H1 (cell line): ENCODE measurements around the gene NFATC1.

Experiments used
- HDAC6 ChIP-seq: IDR thresholded peaks from one replicate; pipeline ENCODE4 v1.7.1; 2012; ENCODE audit warnings: low read depth, mild to moderate bottlenecking, inconsistent platforms, low read length, moderate library complexity
- POLR2AphosphoS5 ChIP-seq: IDR thresholded peaks from 2 replicates; pipeline ENCODE4 v1.6.1; 2011; ENCODE audit warnings: low read depth, low read length
- RBBP5 ChIP-seq: IDR thresholded peaks from 2 replicates; pipeline ENCODE4 v1.7.1; 2012; ENCODE audit warnings: low read depth, mild to moderate bottlenecking, inconsistent platforms, low read length, moderate library complexity, borderline replicate concordance
- SP1 ChIP-seq: IDR thresholded peaks from 2 replicates; pipeline ENCODE4 v1.6.1; 2011; ENCODE audit warnings: low read depth, low read length

DNA sequence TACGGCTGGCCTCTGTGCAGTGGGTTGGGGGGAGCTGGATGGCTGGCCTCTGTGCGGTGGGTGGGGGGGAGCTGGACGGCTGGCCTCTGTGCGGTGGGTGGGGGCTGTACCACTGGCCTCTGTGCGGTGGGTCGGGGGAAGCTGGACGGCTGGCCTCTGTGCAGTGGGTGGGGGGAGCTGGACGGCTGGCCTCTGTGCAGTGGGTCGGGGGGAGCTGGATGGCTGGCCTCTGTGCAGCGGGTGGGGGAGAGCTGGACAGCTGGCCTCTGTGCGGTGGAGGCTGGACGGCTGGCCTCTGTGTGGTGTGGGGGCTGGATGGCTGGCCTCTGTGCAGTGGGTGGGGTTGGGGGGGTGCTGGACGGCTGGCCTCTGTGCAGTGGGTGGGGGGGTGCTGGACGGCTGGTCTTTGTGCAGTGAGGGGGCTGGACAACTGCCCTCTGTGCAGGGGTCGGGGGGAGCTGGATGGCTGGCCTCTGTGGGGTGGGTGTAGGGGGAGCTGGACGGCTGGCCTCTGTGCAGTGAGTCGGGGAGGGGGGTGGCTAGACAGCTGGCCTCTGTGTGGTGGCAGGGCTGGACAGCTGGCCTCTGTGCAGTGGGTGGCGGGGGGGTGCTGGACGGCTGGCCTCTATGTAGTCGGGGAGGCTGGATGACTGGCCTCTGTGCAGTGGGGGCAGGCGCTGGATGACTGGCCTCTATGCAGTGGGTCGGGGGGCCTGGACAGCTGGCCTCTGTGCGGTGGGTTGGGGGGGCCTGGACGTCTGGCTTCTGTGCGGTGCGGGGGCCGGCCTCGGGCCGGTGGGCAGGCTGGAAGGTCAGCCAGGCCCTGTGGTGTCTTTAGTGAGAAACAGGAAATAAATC is 31.9 kb downstream of the NFATC1 start:
- TF ChIP-seq RBBP5 (no peak), SP1 (no peak), POLR2AphosphoS5 (no peak), HDAC6 (no peak)
